SKM-1 treated with dmso at 0.1 percent for 144 hours (cell line): Measurements from ENCODE around the gene KIF3A.

Experiments used
- DNase-seq: peaks from one replicate; lab custom pipeline; 2025; ENCODE audit not compliant: unreplicated experiment; lab: John Stamatoyannopoulos, UW

Gene KIF3A

DNA sequence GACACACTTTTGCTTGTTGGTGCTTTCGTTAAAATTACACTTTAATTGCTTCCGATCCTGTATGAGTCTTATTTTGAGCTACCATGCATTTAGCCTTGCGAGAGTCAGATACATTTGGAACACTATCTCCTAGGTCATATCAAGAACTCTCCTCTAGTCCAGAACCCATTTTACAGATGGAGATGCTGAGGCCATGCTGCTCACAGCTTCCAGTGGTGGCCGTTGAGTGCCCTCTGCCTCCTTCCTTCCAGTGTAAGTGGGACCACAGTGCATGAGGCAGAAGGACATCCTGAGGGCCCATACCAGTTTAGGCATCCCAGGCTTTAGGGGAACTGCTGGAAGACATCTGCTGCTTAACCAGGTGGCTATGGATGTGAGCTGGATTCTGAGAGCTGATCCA, 16.8 kb upstream of the KIF3A start:
- DNase-seq = no peak

DNA sequence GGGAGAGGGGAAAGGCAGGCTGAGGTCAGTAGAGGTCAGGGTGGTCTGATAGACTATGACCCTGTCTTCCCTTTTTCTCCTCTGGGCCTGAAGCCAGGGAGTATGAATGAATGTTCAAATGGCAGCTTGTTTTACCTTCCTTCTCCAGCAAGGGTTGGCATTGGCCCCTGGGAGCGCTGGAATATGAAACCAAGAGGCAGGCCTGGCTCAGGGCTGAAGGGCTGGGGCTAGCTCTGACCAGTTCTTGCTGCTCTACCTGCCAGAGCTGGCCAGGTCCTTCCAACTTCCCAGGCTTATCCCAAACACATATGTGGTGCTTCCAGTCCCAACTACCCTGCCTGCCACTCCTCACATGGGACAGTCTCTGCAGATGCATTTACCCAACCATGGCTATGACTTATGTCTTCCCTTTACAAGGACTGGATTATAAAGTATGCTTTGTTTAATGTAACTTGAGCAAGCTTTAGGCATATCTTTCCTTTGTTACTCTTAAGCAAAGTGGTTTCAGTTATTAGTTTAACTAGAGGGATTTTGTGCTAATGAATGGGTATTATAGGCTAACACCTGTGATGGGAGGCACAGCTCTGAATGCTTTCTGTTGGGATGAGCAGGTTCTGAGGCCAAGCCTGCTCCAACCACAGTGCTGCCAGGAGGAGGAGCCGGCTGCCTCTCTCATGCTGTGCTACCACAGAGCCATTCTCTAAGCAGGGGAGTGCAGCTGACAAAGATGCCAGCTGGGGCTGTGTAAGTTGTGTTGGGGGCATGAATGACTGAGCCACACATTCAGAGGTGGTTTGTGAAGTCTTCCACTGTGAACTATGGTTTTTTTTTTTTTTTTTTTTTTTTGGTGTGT, 16.0 kb upstream of the KIF3A start:
- DNase-seq = no peak

DNA sequence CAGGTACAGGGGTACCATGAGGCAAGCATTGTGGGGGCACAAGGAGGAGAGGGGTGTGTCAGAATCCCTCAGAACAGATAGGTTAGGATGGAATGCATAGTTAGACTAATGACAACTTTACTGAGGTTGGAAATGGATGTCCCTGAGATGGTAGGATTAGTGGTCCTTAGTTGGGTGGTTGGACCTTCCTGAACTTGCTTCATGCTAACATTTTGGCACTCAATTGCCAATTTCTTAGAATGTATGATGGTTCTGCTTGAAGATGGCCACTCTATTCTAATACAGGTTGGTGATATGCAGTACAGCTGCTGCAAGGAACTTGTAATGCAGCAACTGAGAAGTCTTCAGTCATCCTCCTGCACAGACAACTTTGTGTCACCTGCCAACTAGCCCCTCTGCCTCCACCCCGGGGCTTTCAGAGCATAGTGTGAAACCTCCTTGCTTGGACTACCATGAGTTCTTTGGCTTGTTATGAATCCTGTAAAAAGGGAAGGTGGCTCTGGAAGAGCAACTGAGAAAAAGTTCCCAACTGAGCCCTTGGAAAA, 15.3 kb upstream of the KIF3A start:
- no peak for DNase-seq

DNA sequence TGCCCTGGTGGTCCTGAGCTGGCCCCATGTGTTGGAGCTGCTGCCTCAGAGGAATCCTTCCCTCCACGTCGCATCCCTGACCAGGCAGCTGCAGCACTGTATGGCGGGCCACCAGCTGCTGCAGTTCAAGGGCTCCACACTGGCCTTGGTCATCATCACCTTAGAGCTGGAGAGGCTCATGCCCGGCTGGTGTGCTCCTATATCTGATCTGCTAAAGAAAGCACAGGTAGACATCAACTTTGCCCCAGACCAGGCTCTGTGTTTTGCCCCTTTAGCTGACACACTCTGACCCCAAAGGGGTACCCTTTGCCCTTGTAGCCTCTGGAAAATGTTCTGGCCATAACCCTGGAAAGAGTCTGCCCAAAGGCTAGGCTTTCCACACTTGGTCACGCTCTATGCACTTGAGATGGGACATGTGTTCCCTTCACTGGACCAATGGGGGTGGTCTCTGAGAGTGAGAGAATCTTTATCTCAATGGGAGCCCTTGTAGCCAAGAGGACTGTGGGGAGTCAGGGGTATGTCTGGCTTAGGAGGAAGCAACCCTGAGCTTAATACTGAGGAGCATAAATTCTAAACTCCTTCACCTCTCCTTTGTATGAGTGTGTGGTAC, 14.7 kb upstream of the KIF3A start:
- no peak for DNase-seq

DNA sequence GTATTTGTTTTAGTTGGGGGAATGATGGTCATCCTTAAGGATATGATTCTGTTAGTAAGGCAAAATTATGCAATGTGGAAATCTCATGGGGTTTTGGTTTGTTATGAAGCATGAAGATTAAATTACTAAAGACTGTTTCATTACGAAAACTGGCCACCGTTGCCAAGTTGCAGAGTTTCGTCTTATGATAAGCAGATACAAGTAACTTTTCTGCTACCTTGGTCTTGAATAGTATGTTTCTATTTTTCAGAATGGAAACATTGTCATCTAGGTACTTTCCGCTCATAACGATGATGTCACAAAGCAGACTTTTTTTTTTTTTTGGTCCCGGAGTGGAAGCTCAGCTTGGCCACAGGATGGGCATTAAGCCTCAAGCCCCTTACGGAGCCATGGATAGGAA, 14.1 kb upstream of the KIF3A start:
- no peak for DNase-seq

DNA sequence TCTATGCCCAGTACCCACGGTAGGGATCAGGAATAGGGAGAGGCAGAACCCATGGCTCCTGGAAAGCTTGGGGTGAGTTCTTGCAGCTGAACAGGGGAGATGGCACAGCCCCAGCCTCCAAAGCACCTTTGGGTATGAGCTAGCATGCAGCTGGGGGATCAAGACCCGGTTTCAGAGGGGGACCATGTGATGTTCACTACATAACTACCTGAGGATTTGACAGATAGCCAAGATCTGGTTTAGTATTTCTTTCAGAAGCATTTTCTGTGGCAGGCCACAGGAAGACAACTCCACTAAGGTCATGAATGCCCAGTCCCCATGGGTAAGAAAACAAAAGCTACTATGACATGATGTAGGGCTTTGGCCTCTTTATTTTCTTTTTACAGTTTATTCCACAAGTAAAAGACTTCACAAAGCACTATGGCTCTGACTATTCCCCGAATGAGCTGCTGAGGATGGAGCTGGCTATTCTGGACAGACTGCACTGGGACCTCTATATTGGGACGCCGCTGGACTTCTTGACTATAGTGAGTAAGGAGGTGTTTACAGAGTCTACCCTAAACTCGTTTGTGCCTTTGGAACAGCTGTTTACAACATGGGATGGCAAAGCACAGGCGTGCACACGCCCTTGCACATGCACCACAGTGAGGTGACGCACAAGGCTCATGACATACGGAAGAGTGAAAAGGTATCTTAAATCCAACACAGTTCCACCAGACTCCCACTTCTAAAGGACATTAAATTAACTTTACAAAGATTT, 13.3 kb upstream of the KIF3A start:
- no peak for DNase-seq

DNA sequence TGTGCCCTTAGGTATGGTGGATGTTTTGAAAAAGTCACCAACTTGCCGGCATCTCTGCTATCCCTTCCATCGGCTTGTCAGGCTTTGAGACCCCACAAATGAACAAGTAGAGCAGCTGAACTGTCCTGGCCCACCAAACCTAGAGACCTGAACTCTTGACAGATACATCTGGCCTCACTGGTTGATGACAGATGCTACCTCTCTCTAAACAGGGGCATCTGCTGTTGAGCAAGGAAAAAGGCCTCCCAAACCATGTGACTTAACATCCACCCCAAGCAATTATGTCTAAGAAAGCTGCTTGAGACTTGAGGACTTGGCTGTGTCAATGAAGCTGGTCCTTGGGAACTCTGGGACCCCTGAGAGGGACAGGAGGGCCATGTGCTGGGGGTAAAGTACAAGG, 12.2 kb upstream of the KIF3A start:
- DNase-seq = no peak

DNA sequence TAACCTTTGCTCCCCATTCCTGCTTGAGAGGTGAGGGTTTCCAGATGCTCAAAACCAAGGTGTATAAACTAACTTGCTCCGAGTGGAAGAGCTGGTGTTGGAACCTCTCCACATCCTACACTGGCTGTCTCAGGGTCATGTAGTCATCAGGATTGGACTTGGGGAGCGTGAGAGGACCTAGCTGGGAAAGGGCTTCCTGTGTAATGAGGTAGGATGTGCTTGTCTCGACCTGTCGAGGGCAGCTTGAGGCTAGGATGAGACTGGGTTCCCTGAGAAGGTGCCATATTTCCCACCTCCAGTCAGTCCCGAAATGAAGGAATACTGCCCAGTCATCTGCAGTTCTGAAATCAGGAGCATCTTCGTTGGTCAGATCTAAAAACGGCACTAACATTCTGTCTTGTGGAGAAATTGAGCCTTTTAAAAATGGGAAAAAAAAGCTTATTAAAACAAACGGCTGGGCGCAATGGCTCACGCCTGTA, 11.2 kb upstream of the KIF3A start:
- no peak for DNase-seq

DNA sequence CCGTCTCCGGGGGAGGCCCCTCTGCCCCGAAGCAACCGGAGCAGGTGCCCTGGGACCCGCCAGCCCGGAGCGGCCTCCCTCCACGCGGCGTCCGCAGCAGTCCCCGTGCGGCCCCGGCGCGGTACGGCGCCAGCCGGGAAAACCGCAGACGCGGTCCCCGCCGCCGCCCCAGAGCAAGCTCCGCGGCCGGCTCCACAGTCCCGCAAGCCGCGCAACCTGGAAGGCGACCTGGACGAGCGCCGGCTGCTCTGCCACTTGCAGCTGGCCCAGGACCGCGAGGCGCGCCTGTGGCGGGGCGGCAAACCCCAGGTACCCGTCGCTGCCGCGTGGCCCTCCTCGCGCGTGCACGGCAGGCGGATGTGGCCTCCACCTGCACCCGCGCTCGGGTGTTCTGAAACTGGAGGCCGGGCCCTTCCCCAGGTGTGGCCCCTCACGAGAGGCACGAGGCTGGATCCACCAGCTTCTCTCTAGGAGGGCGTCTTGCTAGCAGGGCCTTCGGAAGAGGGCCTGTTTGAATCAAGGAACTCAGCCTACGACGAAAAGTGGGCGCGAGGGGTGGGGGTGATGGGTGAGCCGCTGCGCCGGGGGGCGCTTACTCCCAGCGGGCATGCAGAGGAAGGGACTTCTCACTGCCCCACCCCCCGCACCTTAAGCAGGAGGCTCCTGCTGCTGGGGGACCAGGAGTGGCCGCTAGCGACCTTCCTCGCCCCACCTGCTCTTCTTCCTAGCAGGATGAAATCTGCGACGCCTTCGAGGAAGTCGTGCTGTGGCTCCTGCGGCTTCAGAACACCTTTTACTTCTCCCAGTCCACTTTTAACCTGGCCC, 10.5 kb upstream of the KIF3A start:
- no peak for DNase-seq

DNA sequence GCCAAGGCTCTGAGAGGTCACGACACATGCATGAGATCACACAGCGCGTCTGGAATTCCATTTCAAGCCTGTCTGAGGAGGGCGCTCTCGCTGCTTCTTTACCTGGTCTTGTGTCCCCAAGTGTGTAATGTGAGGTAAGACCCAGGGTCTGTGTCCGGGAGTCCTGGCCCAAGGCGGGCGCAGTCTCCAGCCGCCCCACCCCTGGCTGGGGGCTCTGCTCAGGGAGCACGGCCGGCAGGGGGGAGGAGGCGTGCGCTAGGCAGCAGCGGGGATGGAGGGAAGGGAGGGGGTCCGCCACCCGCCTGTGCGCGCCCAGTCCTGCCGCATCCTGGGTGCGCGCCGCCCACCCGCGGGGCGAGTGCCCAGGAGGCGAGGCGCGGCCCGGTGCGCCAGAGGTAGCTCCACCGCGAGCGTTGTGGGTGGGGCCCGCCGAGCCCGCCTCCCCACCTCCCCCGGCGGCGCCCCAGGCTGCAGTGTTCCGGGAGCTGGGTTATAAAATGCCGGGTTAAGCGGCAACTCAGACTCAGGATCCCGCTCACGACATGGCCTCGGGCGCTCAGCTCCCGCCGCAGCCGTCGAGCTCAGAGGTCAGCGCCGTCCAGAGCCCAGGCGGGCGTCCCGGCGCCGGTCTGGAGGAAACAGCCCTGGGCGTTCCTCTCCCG, 9.7 kb upstream of the KIF3A start, which contains the start of gene CCNI2:
TSS of gene CCNI2 (plus strand) at position 473 of the 662 bp plus-strand sequence. CDS start at position 543, 70 bp downstream.
- no peak for DNase-seq

DNA sequence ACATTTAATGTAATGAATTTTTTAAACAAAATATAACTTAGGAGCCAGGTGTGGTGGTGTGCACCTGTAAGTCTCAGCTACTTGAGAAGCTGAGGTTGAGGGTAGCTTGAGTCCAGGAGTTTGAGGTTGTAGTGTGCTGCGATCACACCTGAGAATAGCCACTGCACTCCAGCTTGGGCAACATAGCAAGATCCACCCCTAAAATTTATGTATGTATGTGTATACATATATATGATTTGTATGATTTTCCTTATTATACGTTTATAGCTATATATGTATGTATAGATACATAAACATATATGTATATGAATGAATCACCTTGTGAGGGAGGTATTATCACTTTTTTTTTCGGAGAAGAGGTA, 9.2 kb upstream of the KIF3A start:
- DNase-seq = no peak

DNA sequence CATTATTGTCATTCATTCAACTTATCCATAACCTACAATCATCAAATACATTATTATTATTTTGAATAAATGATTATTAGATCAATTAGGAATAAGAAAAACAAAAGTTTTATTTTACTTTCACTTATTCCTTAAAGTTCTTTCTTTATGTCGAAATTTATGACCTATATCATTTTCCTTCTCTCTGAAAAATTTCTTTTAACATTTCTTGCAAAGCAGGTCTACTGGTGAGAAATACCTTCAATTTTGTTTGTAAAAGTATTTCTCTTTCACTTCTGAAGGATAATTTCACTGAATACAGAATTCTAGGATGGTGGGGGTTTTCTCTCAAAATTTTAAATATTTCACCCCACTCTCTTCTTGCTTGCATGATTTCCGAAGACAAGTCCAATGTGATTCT, 7.3 kb upstream of the KIF3A start:
- no peak for DNase-seq

DNA sequence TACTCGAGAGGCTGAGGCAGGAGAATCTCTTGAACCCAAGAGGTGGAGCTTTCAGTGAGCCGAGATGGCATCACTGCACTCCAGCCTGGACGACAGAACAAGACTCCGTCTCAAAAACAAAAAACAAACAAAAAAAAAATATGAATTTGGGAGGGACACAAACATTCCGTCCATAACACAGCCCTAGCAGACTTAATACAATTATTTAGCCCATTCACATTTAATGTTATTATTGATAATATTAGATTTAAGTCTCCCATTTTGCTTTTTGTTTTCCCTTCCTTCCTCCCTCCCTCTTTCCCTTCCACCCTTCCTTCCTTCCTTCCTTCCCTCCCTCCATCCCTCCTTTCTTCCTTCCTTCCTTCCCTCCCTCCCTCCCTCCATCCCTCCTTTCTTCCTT, 5.3 kb upstream of the KIF3A start:
- no peak for DNase-seq

DNA sequence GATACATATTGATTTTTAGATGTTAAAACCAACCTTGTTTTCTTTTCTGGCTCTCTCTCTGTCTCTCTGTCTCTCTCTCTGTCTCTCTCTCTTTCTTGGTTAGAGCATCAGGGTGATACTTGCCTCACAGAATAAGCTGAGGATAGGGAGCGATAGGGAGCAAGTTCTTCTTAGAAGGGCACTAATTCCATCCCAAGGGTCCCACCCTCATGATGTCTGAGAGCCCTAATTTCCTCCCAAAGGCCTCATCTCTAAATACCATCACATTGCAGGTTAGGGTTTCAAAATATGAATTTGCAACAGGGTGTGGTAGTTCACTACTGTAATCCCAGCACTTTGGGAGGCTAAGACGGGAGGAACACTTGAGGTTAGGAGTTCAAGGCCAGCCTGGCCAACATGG, 4.8 kb upstream of the KIF3A start:
- DNase-seq = no peak

DNA sequence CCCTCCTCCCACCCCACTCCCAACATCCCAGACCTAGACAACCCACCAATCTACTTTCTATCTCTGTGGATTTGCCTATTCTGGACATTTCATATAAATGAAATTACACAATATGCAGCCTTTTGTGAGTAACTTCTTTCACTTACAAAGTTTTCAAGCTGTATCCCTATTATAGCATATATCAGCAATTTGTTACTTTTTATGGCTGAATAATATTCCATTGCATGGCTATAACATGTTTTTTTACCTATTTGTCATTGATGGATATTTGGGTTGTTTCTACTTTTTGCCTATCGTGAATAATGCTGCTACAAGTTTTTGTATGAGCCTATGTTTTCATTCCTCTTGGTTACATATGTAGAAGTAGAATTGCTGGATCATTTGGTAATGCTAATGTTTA, 1.9 kb upstream of the KIF3A start:
- DNase-seq = no peak

DNA sequence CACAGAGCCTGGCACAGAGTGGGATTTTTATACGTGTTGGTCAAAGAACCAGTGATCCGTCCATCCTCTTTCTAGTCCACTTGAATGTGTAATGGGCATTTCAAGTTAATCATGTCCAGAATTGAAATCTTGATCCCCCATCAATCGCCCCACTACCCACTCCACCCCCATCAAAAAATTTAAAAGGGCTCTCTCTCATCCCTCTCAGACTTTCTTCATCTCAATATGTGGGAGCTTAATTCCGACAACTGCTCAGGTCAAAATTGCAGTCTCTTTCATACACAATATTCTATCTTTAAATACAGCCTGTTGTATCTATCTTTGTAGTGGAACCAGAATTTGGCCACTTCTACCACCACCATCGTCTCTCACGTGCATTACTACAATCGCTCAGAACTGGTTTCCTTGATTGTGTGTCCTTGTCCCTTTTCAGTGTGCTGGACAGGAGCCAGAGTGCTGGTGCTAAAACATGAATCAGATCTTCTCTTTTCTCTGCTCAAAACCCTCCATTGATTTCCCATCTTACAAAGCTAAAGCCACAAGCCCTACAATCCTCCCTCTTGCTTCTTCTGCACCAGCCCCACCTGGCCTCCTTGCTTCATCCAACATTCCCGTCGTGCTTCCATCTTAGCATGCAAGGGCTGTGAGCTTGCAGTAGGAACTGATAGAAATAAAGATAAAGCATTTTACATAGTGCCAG, 786 bp upstream of the KIF3A start:
- no peak for DNase-seq

DNA sequence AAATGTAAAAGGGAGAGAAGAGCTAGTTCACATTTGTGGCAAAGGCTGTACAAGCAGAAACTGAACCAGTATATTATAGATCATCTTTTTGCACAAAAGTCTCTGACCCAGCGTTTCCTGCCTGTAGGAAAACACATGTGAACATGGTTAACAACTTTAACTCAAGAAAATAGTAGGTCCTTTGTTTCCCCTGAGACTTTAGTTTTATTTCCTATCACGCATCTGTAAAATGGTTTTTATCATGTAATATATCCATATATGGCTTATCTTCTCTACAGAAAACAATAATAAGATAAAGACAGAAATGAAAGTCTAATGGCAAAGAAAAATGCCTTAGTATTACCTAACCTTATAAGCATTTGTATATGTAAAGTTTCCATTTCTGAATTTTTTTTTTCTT, 2.7 kb downstream of the KIF3A start:
- no peak for DNase-seq

DNA sequence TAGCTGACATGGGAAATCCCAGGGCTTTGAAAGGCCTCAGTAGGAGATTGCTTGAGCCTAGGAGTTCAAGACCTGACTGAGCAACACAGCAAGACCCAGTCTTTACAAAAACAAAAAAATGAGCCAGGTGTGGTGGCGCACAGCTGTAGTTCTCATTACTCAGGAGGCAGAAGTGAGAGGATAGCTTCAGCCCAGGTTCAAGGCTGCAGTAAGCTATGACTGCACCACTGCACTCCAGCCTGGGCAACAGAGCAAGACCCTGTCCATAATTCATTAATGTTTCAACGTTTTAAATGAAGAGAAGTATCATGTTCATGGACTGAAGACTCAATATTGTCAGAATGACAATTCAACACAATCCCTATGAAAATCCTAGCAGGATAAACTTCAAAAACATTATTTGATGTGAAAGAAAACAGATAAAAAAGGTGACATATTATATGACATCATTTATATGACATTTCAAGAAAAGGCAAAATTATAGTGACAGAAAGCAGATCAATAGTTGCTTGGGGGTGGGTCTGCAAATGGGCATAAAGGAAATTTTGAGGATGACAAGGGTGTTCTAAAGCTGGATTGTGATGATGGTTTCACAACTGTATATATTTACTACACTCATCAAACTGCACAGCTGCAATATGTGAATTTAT, 3.7 kb downstream of the KIF3A start:
- DNase-seq = no peak

DNA sequence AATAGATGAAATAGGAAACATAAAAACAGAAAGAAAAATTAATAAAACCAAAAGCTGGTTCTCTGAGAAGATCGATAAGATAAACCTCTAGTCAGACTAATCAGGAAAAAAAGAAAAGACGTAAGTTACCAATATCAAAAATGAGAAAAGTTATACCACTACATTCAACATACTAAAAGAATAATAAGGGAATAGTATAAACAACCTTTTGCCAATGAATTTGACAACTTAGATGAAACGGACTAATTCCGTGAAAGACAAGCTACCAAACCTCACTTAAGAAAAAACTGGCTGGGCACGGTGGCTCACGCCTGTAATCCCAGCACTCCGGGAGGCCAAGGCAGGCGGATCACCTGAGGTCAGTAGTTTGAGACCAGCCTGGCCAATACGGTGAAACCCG, 7.5 kb downstream of the KIF3A start:
- DNase-seq = no peak
